C4-2B (cell line): ENCODE results near the gene AUTS2.

ENCODE experiments used
- H3K27ac ChIP-seq: fragments of 450-650 bp; 2 replicates; pipeline ENCODE4 v1.5.1; 2017
- ZFX ChIP-seq: fragments of 450-650 bp; IDR thresholded peaks from 2 replicates; pipeline ENCODE4 v1.6.1; 2017
- TF ChIP-seq, protein P1 (sequence below): fragments of 450-650 bp; conservative IDR thresholded peaks from 2 replicates; pipeline ENCODE4 v1.5.1; 2017; ENCODE audit warnings: mild to moderate bottlenecking

AUTS2 gene

DNA sequence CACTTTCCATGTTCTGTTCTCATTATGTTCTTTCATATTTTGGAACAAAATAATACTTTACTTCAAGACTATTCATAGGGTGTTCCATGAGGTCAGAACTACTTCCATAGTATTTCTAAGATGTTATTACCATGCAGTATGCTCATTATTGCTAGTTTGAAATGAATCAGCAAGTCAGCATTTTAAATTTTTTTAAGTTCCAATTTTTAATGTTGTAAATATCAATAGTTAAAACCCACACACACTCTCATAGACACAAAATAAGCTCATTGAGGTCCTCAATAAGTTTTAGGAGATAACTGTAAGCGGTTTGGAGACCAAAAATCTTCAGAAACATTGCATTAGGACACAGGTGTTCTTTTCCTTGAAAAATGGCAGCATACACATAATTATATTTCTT, 550.7 kb downstream of the AUTS2 start:
- no peak for TF ChIP-seq ZFX
- TF ChIP-seq, protein P1, sequence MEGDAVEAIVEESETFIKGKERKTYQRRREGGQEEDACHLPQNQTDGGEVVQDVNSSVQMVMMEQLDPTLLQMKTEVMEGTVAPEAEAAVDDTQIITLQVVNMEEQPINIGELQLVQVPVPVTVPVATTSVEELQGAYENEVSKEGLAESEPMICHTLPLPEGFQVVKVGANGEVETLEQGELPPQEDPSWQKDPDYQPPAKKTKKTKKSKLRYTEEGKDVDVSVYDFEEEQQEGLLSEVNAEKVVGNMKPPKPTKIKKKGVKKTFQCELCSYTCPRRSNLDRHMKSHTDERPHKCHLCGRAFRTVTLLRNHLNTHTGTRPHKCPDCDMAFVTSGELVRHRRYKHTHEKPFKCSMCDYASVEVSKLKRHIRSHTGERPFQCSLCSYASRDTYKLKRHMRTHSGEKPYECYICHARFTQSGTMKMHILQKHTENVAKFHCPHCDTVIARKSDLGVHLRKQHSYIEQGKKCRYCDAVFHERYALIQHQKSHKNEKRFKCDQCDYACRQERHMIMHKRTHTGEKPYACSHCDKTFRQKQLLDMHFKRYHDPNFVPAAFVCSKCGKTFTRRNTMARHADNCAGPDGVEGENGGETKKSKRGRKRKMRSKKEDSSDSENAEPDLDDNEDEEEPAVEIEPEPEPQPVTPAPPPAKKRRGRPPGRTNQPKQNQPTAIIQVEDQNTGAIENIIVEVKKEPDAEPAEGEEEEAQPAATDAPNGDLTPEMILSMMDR = no peak
- H3K27ac ChIP-seq = no peak overlapping the region

DNA sequence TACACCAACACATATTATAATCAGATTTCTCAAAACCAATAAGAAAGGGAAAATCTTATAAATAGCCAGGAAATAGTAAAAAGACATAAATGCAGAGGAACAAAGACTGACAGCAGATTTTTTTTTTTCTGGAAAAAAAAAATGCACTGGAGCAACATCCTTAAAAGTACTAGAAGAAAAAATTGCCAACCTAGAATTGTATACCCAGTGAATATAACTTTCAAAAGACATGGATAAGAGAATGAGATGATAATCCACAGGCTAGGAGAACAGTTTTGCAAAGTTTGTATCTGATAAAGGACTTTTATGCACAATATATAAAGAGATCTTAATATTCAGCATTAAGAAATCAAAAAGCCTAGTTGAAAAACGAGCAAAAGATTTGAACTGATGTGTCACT, 554.0 kb downstream of the AUTS2 start:
- no peak overlapping the region for H3K27ac ChIP-seq
- TF ChIP-seq, protein P1 = no peak
- TF ChIP-seq ZFX = no peak

DNA sequence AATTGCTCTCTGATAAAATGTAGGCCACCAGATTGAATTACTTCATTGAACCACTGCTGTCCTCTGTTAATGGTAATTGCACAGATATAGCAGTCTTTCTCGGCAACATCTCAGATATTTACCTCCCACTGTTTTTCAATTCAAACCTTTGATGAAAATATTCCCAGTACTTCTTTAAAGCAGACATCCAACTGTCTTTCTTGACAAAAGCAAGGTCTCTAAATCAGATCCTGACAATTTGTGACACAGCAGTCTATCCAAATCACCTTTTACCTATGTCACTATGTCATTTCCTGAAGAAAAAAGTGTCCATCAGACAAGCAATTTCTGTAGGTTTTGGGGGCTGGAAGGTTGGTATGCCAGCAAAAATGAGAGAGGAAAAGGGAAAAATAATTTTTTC, 555.7 kb downstream of the AUTS2 start:
- TF ChIP-seq, protein P1 = no peak
- no peak for TF ChIP-seq ZFX
- H3K27ac ChIP-seq = no peak overlapping the region

DNA sequence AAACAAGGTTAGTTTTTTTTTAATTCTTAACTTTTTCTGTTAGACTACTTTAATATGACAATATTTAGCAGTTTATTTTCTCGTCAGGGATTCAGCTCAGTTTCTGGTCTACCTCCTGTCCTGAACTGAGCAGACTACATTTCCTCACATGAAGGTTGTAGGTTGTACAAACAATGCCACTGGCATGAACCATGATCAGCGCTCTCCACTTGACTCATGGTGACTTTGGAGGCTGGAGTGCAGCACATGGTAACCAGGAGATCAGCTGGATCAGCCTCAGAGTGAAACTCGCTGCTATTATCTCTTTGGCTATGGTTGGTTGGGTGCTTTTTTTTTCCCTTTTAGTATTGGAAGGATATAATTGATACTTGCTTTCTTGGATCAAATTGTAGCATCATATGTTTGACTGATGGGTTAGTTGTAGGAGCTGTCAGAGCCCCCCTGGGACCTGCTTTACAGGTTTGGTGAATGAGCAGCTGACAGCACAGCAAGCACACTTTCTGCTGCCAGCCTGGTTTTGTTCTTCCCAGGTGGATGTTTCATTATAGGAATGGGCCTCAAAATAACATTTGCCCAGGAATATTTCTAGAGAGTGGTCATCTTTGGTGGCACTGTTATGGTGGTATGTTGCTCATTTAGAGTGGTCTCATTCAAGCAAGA, 556.4 kb downstream of the AUTS2 start:
- no peak for TF ChIP-seq ZFX
- TF ChIP-seq, protein P1 = no peak
- H3K27ac ChIP-seq = no peak overlapping the region

DNA sequence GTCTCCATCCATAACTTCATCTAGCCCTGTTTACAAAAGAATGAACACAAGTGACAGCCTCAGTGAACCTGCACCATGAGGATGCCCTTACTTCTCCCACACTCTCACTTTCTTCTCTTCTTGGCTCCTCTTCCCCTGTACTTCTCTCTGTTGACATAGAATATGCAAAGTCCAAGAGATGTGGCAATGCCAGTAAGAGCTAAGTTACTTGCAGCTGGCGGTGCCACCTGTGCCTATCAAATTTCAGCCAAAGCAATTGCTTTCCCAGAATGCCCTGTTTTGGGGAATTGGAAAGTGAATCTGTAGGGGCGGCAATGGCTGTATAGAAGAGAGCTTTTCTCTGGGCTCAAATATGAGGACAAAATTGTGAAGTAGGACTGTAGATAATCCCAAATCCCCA, 557.8 kb downstream of the AUTS2 start:
- H3K27ac ChIP-seq = no peak overlapping the region
- TF ChIP-seq, protein P1 = no peak
- TF ChIP-seq ZFX = no peak

DNA sequence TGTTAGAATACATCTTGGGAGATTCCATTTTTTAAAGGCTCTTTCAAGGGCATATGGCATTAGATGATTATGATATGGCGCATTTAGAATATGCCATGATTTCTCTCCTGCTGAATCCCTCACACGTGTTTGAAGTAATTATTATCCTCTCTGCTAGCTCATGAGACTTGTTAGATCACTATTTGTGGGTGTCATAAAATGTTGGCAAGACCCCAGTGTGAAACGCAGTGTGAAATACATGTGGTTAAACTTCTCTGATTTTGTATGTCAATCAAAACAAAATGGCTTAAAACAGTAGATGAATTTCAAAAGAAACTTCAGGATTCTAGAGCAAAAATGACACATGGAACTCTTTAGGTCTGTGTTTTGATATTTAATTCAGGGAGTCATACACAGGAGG, 560.8 kb downstream of the AUTS2 start:
- TF ChIP-seq, protein P1 = no peak
- no peak for TF ChIP-seq ZFX
- H3K27ac ChIP-seq = no peak overlapping the region

DNA sequence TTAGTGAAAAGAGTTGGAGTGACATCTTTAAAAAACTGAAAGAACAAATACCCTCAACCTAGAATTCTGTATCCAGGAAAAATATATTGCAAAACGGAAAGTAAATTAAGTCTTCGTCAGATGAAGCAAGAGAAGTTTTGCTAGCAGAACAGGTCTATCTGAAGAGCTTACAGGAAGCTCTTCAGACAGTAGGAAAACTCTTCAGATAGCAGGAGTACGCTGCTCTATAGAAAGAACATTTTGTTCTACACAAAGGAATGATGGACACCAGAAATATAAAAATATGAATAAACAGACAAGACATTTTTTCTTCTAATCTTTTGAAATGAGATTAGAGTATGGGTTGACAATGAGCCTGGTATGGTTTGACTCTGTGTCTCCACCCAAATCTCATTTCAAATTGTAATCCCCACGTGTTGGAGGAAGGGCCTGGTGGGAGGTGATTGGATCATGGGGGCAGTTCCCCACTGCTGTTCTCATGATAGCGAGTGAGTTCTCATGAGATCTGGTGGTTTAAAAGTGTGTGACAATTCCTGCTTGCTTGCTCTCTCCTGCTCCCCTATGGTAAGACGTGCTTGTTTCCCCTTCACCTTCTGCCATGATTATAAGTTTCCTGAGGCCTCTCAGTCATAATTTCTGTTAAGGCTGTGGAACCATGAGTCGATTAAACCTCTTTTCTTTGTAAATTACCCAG, 567.3 kb downstream of the AUTS2 start:
- H3K27ac ChIP-seq = no peak overlapping the region
- no peak for TF ChIP-seq ZFX
- TF ChIP-seq, protein P1 = no peak
